Mesendoderm (in vitro differentiated cells): ENCODE measurements around the gene OBSCN.

ENCODE experiments used
- DNase-seq: peaks from one replicate; pipeline ENCODE4 v3.0.0; 2013
- H2AK5ac ChIP-seq: 2 replicates; pipeline ENCODE4 v1.6.1; 2013; ENCODE audit warnings: low read length, inconsistent platforms
- H2BK120ac ChIP-seq: 2 replicates; pipeline ENCODE4 v1.6.1; 2013; ENCODE audit warnings: low read depth, mild to moderate bottlenecking, low read length, moderate library complexity, mixed read lengths
- H2BK15ac ChIP-seq: replicated peaks from 2 replicates; pipeline ENCODE4 v1.6.1; 2013; ENCODE audit warnings: low read depth, mild to moderate bottlenecking, moderate library complexity
- H2BK5ac ChIP-seq: 2 replicates; pipeline ENCODE4 v1.6.1; 2013; ENCODE audit warnings: low read length, inconsistent platforms
- H3K18ac ChIP-seq: 2 replicates; pipeline ENCODE4 v1.6.1; 2013; ENCODE audit warnings: mild to moderate bottlenecking, low read length, mixed read lengths
- H3K23ac ChIP-seq: one replicate; pipeline ENCODE4 v1.6.1; 2013; ENCODE audit warnings: low read length
- H3K27ac ChIP-seq: 2 replicates; pipeline ENCODE4 v1.5.1; 2013; ENCODE audit warnings: low read depth, mild to moderate bottlenecking, inconsistent platforms, low read length, moderate library complexity
- H3K27me3 ChIP-seq: 2 replicates; pipeline ENCODE4 v1.6.1; 2013; ENCODE audit warnings: low read length, control low read depth, mild to moderate bottlenecking, inconsistent platforms; ENCODE audit not compliant: insufficient read depth, poor library complexity
- H3K36me3 ChIP-seq: 2 replicates; pipeline ENCODE4 v1.6.1; 2013; ENCODE audit warnings: low read length, inconsistent platforms; ENCODE audit not compliant: control insufficient read depth, insufficient read depth
- H3K4ac ChIP-seq: one replicate; pipeline ENCODE4 v1.6.1; 2013; ENCODE audit warnings: low read depth, mild to moderate bottlenecking, low read length, moderate library complexity
- H3K4me1 ChIP-seq: 2 replicates; pipeline ENCODE4 v1.6.1; 2013; ENCODE audit warnings: low read depth, low read length, inconsistent platforms; ENCODE audit not compliant: control insufficient read depth
- H3K4me2 ChIP-seq: 2 replicates; pipeline ENCODE4 v1.6.1; 2013; ENCODE audit warnings: low read length
- H3K4me3 ChIP-seq: 2 replicates; pipeline ENCODE4 v1.5.1; 2013; ENCODE audit warnings: mild to moderate bottlenecking, low read length
- H3K56ac ChIP-seq: one replicate; pipeline ENCODE4 v1.6.1; 2013; ENCODE audit warnings: low read length
- H3K79me1 ChIP-seq: 2 replicates; pipeline ENCODE4 v1.6.1; 2013; ENCODE audit warnings: low read length, inconsistent platforms
- H3K79me2 ChIP-seq: 2 replicates; pipeline ENCODE4 v1.6.1; 2013; ENCODE audit warnings: mild to moderate bottlenecking, low read length; ENCODE audit not compliant: control insufficient read depth, insufficient read depth
- H3K9ac ChIP-seq: 2 replicates; pipeline ENCODE4 v1.6.1; 2013; ENCODE audit warnings: low read length, inconsistent platforms
- H4K5ac ChIP-seq: one replicate; pipeline ENCODE4 v1.6.1; 2013; ENCODE audit warnings: low read length
- H4K8ac ChIP-seq: one replicate; pipeline ENCODE4 v1.6.1; 2013; ENCODE audit warnings: low read depth, mild to moderate bottlenecking, control low read depth, low read length, moderate library complexity
- WGBS: extraction: QIAGEN DNeasy Blood & Tissue Kit; methylation state at CpG from one replicate; pipeline ENCODE4 v1.1.7; 2013; ENCODE audit warnings: low lambda C conversion rate, missing lambda C conversion rate; ENCODE audit not compliant: insufficient coverage; ENCODE audit errors: extremely low coverage; 5-methylcytosine and 5-hydroxymethylcytosine counted together

OBSCN gene

GRCh38 chr1:228341814-228342626 lies 134.2 kb downstream of the OBSCN start:
- no peak for DNase-seq

DNA sequence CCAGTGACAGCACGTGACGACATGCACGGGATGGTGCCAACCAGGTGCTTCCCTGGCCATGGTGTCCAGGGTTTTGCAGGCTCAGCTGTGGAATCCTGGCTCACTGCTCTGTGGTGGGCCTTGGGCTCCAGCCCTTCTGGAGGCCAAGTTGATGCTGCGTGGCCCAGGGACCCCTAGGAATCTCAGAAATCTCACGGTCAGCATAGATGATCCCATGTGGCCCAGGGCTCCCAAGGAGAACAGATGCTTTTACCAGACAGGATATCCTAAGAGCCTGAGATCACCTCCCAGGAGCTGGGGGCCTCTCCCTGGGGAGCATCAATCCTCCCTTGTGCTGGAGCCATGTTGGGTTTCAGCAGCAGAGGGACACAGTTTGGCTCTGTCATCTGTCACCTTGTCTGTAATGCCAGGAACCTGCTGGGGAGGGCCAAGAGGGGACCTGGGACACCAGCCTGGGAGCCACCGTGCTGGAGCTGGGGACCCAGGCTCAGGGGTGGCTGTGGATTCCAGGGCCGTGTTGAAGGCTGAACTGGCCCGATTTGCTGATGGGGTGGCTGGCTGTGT lies 134.9 kb downstream of the OBSCN start:
- no peak overlapping the region for H2BK15ac ChIP-seq
- H3K18ac ChIP-seq = no peak overlapping the region
- H3K79me2 ChIP-seq = no peaks in the 10 kb centered on the region
- H2AK5ac ChIP-seq = no peak overlapping the region
- H3K4me2 ChIP-seq = no peak overlapping the region
- no peaks in the 10 kb centered on the region for H3K4me1 ChIP-seq
- DNase-seq = no peak
- no peak overlapping the region for H3K4me3 ChIP-seq
- H2BK120ac ChIP-seq = no peak overlapping the region
- no peak overlapping the region for H2BK5ac ChIP-seq
- no peak overlapping the region for H4K8ac ChIP-seq
- H3K23ac ChIP-seq = no peak overlapping the region
- no peak overlapping the region for H3K4ac ChIP-seq
- H3K36me3 ChIP-seq = peaks cover 4% of the 10 kb centered on the region
- H4K5ac ChIP-seq = no peak overlapping the region
- no CpG with 5 or more reads among the region's 8 CpGs for WGBS
- no peak overlapping the region for H3K27ac ChIP-seq
- H3K27me3 ChIP-seq = no peaks in the 10 kb centered on the region
- H3K79me1 ChIP-seq = no peaks in the 10 kb centered on the region
- H3K9ac ChIP-seq = no peak overlapping the region
- H3K56ac ChIP-seq = no peak overlapping the region

More at GRCh38 chr1:228341814-228342626, 134.2 kb downstream of the OBSCN start:
- Histone ChIP-seq H3K79me2 (no peaks in the 10 kb centered on the region), H4K8ac (no peak overlapping the region), H3K4me3 (no peak overlapping the region), H2AK5ac (no peak overlapping the region), H3K9ac (no peak overlapping the region), H3K36me3 (peaks cover 4% of the 10 kb centered on the region), H2BK15ac (no peak overlapping the region), H3K4me1 (no peaks in the 10 kb centered on the region), H3K56ac (no peak overlapping the region), H3K18ac (no peak overlapping the region), H3K4me2 (no peak overlapping the region), H3K4ac (no peak overlapping the region), H3K27ac (no peak overlapping the region), H4K5ac (no peak overlapping the region), H2BK5ac (no peak overlapping the region), H3K27me3 (no peaks in the 10 kb centered on the region), H2BK120ac (no peak overlapping the region), H3K23ac (no peak overlapping the region), H3K79me1 (no peaks in the 10 kb centered on the region)
- WGBS = no CpG with 5 or more reads among the region's 20 CpGs

DNA sequence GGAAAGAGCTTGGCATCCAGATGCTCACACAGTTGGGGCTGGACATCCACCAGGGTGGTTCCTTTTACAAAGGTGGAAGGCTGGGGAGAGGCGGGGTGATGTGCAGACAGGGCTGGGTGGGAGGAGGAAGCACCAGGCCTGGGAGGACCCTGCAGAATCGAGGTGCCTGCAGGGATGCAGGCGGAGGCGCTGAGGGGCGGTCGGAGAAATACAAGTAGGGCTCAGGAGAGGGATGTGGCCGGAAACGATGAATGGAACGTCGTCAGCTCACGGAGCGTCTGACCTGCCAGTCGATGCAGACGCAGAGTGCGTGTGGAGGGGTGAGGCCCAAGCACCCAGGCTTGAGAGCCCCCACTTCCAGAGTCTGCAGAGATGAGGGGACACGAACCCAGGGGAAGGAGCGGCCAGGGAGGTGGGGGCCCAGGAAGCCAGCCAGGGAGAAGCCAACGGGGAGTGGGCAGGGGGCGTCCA lies 135.4 kb downstream of the OBSCN start:
- no peak overlapping the region for H2BK120ac ChIP-seq
- H3K4me3 ChIP-seq = no peak overlapping the region
- no peak overlapping the region for H3K56ac ChIP-seq
- H3K4me1 ChIP-seq = no peaks in the 10 kb centered on the region
- DNase-seq = no peak
- no peak overlapping the region for H3K4me2 ChIP-seq
- no peak overlapping the region for H3K9ac ChIP-seq
- no peak overlapping the region for H2AK5ac ChIP-seq
- no peak overlapping the region for H4K8ac ChIP-seq
- no peak overlapping the region for H4K5ac ChIP-seq
- H3K4ac ChIP-seq = no peak overlapping the region
- no peak overlapping the region for H2BK15ac ChIP-seq
- H3K79me1 ChIP-seq = no peaks in the 10 kb centered on the region
- no peak overlapping the region for H3K27ac ChIP-seq
- H2BK5ac ChIP-seq = no peak overlapping the region
- H3K27me3 ChIP-seq = no peaks in the 10 kb centered on the region
- H3K79me2 ChIP-seq = no peaks in the 10 kb centered on the region
- WGBS = no CpG with 5 or more reads among the region's 19 CpGs
- H3K18ac ChIP-seq = no peak overlapping the region
- no peak overlapping the region for H3K23ac ChIP-seq
- peaks cover 4% of the 10 kb centered on the region for H3K36me3 ChIP-seq

- Histone ChIP-seq H3K4ac (no peak overlapping the region), H3K27ac (no peak overlapping the region), H2BK5ac (no peak overlapping the region), H3K79me2 (no peaks in the 10 kb centered on the region), H2AK5ac (no peak overlapping the region), H3K4me3 (no peak overlapping the region), H3K36me3 (no peaks in the 10 kb centered on the region), H3K18ac (no peak overlapping the region), H3K27me3 (no peaks in the 10 kb centered on the region), H3K4me2 (no peak overlapping the region), H4K8ac (no peak overlapping the region), H2BK15ac (no peak overlapping the region), H3K23ac (no peak overlapping the region), H3K4me1 (no peaks in the 10 kb centered on the region), H4K5ac (no peak overlapping the region), H3K56ac (no peak overlapping the region), H3K79me1 (no peaks in the 10 kb centered on the region), H3K9ac (no peak overlapping the region), H2BK120ac (no peak overlapping the region)
- no peak for DNase-seq
- WGBS = no CpG with 5 or more reads among the region's 5 CpGs
Observed at GRCh38 chr1:228344631-228345072, 136.8 kb downstream of the OBSCN start.

- Histone ChIP-seq H3K56ac (no peak overlapping the region), H3K27me3 (no peaks in the 10 kb centered on the region), H2BK120ac (no peak overlapping the region), H2BK15ac (no peak overlapping the region), H2BK5ac (no peak overlapping the region), H3K4ac (no peak overlapping the region), H3K4me1 (no peaks in the 10 kb centered on the region), H4K8ac (no peak overlapping the region), H3K27ac (no peak overlapping the region), H3K4me2 (no peak overlapping the region), H3K18ac (no peak overlapping the region), H3K9ac (no peak overlapping the region), H3K79me2 (no peaks in the 10 kb centered on the region), H3K36me3 (no peaks in the 10 kb centered on the region), H3K23ac (no peak overlapping the region), H3K79me1 (no peaks in the 10 kb centered on the region), H4K5ac (no peak overlapping the region), H2AK5ac (no peak overlapping the region), H3K4me3 (no peak overlapping the region)
- no peak for DNase-seq
- WGBS = no CpG with 5 or more reads among the region's 17 CpGs
Observed at GRCh38 chr1:228345201-228345930, 137.5 kb downstream of the OBSCN start.
